Astrocyte of the spinal cord (primary cell): ENCODE data around the gene CPSF7.
"Not testable (repeated sequence)": the region's sequence is repeated elsewhere in the genome, so short reads cannot be mapped to it uniquely, and the experiment has no call there.

ENCODE experiments used
- DNase-seq: peaks from one replicate; pipeline ENCODE4 v3.0.0; 2011; ENCODE audit warnings: low read depth, low spot score
- H3K4me3 ChIP-seq: 2 replicates; pipeline ENCODE4 v1.5.1; 2011; ENCODE audit warnings: low read depth, mild to moderate bottlenecking, low read length, moderate library complexity
- in situ Hi-C: cut with HindIII; loops from 2 replicates; pipeline ENCODE4 v1.10.0; 2017; ENCODE audit warnings: low sequenced_read_pairs
- TF ChIP-seq, protein P1 (sequence below): IDR thresholded peaks from 2 replicates; pipeline ENCODE4 v1.5.1; 2012; ENCODE audit warnings: low read depth, mild to moderate bottlenecking, low read length, inconsistent platforms

Gene CPSF7

DNA sequence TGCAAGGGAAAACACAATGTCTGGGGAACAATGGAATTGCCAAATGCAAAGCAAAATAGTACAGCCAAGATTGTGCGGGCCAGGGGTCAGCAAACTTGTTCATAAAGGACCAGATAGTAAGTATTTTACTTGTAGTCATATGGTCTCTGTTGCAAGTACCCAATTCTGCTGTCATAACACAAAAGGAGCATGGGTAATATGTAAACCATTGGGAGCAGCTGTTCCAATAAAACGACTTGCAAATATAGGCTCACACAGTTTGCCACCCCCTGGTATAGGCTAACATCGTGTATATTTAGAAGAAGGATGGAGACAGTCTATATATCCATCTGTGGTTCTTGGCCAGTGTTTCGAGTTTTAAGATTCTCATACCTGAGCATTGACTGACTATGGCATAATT lies 15.7 kb upstream of the CPSF7 start:
- H3K4me3 ChIP-seq: no peak overlapping the region
- TF ChIP-seq, protein P1, sequence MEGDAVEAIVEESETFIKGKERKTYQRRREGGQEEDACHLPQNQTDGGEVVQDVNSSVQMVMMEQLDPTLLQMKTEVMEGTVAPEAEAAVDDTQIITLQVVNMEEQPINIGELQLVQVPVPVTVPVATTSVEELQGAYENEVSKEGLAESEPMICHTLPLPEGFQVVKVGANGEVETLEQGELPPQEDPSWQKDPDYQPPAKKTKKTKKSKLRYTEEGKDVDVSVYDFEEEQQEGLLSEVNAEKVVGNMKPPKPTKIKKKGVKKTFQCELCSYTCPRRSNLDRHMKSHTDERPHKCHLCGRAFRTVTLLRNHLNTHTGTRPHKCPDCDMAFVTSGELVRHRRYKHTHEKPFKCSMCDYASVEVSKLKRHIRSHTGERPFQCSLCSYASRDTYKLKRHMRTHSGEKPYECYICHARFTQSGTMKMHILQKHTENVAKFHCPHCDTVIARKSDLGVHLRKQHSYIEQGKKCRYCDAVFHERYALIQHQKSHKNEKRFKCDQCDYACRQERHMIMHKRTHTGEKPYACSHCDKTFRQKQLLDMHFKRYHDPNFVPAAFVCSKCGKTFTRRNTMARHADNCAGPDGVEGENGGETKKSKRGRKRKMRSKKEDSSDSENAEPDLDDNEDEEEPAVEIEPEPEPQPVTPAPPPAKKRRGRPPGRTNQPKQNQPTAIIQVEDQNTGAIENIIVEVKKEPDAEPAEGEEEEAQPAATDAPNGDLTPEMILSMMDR: no peak
- in situ Hi-C loops: no loop called here
- DNase-seq: no peak

DNA sequence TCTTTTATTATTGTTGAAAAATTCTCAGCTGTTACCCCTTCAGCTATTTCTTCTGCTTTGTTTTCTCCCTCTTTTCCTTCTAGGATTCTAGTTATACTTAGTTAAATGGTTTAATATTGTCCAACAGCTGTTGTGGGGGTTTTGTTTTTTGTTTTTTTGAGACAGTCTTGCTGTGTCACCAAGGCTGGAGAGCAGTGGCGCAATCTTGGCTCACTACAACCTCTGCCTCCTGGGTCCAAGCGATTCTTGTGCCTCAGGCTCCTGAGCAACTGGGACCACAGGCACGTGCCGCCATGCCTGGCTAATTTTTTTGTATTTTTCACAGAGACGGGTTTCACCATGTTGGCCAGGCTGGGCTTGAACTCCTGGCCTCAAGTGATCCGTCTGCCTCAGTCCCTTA lies 12.8 kb upstream of the CPSF7 start:
- in situ Hi-C loops: no loop called here

GRCh38 chr11:61439615-61440014 lies 9.8 kb upstream of the CPSF7 start:
- in situ Hi-C loops: no loop called here
- TF ChIP-seq, protein P1: no peak
- H3K4me3 ChIP-seq: no peak overlapping the region
- no peak for DNase-seq

More for the DNA sequence above, 12.8 kb upstream of the CPSF7 start:
- TF ChIP-seq, protein P1: no peak
- no peak for DNase-seq
- no peak overlapping the region for H3K4me3 ChIP-seq

DNA sequence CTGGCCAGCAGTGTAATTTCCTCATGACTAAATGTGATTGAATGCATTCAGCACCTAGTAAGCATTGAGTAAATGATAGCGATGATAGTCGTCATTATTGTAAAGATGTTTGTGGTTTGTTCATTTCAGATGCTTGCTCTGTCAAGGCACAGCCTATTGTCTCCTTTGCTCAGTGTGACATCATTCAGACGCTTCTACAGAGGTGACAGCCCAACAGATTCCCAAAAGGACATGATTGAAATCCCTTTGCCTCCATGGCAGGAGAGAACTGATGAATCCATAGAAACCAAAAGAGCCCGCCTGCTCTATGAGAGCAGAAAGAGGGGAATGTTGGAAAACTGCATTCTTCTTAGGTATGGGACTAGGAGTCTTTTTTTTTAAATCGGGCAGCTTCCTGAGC lies 7.7 kb upstream of the CPSF7 start:
- TF ChIP-seq, protein P1: no peak
- no peak overlapping the region for H3K4me3 ChIP-seq
- no peak for DNase-seq
- in situ Hi-C loops: no loop called here

- DNase-seq, in situ Hi-C loops: not testable (repeated sequence)
- peak overlapping the region; percentile 99 for H3K4me3 ChIP-seq
Observed at GRCh38 chr11:61430839-61431238, 1.1 kb upstream of the CPSF7 start.

- peak overlapping the region; percentile 99 for H3K4me3 ChIP-seq
- DNase-seq: peak; percentile 50
- in situ Hi-C loops: no loop called here
- TF ChIP-seq, protein P1: no peak
Observed at GRCh38 chr11:61429346-61429690, 457 bp downstream of the CPSF7 start.

GRCh38 chr11:61425367-61426131 lies 4.2 kb downstream of the CPSF7 start:
- TF ChIP-seq, protein P1: no peak
- no peak for DNase-seq
- in situ Hi-C loops: no loop called here
- H3K4me3 ChIP-seq: no peak overlapping the region
